HG03342 (cell line): ENCODE measurements around the gene KPTN.
"Not testable (repeated sequence)": the region's sequence is repeated elsewhere in the genome, so short reads cannot be mapped to it uniquely, and the experiment has no call there.

Source experiments
- ATAC-seq: cut with Tn5 transposase; IDR thresholded peaks from one replicate; pipeline ENCODE4 v1.9.1; 2021; ENCODE audit warnings: mild to moderate bottlenecking, moderate library complexity; ENCODE audit not compliant: unreplicated experiment

The KPTN gene

DNA sequence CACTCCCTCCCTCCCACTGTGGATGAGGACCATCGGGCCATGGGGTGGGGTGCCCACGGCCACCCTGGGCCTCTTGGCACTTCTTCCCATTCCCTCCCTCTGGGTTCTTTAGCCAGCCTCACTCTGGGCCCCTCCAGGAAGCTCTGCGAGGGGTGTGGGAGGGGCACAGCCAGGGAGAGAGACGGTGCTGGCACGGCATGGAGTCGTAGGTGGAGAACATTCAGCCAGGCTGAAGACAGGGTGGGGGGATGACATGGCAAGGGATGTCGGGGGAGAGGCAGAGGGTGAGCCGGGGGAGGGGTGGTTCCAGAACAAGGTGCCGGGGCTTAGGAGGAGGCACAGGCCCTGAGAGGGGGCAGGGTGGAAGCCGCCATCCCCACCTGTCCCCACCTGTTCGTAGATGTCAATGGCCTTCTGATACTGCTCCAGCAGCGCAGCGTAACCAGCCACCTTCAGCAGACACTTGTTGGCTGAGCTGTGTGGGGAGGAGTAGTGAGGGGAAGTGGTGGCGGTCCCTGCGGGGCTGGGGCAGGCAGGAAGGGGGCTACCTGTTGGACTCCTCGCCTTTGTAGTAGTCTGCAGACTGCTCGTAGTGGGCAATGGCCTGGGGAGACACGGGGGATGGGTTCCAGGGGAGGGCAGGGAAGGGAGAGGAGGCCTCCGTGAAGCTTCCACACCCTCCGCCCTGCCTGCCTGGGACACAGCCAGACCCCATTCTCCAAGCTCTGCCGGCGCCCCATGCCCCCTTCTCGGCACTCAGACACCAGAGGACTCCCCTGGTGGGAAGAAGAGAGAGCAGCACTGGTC, 8.8 kb upstream of the KPTN start:
- no peak for ATAC-seq

DNA sequence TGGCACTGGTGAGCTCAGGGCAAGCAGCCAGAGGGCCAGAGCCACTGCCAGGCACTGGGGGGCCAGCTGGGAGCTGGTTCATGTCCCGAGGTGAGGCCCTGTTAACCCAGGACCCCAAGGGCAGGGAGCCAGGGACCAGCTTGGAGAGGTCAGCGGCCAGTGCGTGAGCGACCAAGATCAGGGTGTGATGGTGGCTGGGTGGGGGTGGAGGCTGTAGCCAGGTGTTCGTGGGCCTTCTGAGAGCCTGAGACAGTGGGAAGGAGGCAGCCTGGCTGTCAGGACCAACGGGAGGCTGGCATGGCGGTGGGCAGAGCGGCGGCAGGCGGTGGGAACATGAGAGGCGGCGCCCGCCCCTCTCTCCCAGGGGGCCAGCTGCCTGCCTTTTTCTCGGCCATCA, 8.1 kb upstream of the KPTN start:
- no peak for ATAC-seq

DNA sequence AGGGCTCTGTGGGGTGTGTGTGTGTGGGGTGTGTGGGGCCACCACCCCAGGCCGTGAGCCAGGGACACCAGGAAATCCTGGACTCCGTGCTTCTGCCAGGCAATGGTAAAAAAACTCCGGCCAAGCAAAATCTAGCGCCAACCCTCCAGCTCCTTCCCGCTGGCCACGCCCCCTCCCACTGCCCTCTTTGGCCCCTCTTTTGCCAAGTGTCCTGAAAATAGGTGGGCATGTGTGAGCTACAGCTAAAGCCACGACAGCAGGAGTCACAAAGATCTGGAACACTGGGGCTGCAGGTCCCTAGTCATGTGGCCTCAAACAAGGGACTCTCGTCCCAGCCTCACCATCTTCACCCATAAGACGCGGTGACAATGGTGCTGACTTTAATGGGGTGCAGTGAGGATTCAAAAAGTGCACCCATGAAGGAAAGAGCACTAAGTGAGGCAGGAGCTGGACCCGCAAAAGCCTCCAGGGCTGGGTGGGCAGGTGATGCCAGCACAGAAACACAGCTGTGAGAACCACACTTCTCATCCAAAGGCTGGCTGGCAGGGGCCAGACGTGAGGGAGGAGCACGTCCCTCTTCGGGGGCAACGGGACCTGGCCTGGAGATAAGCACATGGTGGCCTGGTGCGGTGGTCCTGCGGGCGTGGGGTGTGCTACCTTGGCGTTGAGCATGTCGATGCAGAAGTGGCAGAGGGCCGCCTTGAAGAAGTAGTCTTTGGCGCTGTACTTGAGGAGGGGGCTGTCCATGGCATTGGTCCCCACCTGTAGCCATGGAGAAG, 7.5 kb upstream of the KPTN start:
- ATAC-seq: no peak

DNA sequence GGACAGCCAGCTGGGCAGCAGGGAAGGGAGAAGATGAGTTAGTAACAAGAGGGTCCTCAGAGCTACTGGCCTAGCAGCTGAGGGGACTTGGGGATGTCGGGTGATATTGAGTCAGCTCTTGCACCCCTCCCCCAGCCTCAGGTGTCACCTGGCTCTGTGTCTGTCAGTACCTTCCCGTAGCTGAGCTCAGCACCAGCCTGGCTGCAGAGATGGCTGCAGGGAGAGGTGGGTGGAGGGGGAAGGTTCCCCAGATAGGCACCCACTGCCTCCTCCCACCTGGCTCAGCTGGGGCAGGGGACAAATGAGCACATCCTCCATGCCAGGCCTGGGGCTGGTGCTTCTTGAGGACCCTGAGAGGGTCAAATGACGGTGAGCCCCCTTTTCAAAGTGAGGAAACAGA, 6.8 kb upstream of the KPTN start:
- no peak for ATAC-seq

DNA sequence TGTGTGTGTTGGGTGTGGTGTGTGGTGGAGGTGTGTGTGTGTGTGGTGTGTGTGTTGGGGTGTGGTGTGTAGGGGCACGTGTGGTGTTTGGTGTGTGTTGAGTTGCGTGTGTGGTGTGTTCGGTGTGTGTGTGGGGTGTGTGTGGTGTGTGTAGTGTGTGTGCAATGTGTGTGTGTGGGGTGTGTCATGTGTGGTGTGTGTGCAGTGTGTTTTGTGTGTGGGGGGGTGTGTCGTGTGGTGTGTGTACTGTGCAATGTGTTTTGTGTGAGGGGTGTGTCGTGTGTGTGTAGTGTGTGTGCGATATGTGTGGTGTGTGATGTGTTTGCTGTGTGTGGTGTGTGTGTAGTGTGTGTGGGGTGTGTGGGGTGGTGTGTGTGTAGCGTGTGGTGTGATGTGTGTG, 6.0 kb upstream of the KPTN start:
- no peak for ATAC-seq

DNA sequence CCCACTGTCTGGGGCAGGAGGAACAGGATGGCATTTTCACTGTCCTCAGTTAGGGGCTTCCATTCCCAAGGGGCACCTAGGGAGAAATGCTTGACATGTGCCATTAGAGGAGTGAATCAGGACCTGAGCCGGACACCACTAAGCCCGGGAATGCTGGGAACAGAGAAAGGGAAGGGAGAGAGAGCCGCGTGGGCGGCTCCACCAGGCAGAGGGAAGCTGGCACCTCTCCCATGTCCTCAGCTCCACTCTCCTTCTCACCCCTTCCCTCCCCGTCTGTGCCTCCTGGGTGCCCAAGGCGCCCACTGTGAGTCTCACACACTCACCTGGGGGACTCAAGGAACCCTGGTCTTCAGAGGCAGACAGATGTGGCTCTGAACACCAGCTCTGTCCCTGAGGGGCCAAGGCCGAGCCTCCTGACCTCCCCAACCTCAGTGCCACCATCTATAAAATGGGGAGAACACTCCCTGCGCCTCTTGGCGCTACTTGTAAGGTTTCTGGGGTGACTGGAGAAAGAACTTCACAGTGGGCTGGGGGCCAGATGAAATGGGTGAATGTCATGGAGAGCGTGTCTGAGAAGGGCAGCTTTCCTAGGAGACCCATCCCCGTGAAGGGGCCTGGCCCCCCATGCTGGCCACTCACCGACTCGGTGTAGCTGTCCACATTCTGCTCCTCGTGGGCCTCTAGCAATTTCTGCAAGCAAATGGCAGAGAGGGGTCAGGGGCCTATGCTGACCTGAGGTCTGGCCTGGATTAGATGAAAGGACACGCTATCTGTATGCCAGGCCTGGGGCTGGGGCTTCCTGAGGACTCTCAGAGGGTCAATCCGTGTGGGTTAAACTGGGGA, 5.3 kb upstream of the KPTN start:
- ATAC-seq: no peak

DNA sequence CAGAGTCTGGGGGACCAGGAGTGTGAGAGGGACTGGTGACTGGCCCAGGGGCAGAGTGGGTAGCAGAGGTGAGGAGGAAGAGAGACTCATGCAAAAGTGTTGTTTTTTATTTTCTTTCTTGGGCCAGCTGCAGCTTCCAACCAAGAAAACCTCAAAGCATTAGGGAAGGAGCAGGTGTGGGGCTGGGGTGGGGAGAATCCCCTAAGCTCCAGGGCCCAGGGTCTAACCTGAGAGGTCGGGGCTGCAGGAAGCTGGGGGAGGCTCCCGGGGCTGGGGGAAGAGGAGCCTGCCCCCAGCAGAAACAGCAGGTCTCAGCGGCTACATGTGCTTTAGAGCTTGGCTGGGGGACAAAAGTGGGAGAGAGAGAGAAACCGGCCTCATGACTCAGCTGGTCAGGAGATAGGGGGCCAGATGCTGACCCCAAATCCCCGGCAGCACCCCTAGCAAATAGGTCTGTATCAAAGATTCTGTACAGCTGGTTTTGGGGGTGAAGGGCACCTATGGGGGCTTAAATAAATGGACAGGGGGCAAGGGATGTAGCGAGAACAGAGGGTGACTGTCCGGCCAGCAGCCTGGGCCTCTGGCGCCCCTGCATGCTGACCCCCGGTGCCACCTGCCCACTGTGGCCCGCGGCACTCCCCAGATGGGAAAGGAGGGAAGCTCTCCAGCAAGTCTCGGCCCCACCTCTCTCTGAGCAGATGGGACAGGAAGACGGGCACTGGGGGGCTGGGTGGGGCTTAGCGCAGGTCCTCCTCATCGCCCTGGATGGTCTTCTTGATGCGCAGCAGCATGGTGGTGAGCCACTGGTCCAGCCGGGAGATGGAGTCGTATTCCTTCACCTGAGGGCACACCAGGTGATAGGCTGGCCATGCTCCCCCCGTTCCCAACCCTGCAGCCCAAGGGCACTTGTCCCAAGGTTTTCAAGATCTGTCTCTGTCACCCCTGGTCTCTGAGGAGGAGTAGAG, 3.8 kb upstream of the KPTN start:
- no peak for ATAC-seq

DNA sequence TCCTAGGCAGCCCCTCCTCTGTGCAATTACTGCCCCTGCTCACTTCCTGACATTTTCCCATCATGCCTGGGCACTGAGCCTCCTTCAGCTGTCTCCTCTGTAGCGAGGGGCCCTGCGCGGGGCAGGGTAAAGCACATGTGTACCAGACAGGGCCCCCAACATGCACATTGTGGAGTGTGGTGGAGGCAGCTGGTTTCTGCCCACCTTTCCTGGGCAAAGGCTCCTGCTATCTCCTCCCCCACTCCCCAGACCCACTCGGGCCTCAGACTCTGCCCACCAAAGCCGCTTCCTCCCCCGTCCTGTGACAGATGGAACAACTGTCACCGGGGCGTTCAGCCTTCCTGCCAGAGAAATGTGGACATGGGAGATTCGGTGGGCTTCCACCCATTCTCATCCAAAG, 2.9 kb upstream of the KPTN start:
- ATAC-seq: no peak

DNA sequence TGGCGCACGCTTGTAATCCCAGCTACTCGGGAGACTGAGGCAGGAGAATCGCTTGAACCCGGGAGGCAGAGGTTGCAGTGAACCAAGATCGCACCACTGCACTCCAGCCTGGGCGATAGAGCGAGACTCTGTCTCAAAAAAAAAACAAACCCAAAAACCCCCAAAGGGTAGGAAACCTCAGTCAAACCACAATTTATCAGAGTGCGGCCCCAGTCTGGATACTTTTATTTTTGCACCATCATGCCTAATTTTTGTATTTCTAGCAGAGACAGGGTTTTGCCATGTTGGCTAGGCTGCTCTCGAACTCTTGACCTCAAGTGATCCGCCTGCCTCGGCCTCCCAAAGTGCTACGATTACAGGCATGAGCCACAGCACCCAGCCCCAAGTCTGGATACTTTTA, 2.2 kb upstream of the KPTN start:
- ATAC-seq: not testable (repeated sequence)

DNA sequence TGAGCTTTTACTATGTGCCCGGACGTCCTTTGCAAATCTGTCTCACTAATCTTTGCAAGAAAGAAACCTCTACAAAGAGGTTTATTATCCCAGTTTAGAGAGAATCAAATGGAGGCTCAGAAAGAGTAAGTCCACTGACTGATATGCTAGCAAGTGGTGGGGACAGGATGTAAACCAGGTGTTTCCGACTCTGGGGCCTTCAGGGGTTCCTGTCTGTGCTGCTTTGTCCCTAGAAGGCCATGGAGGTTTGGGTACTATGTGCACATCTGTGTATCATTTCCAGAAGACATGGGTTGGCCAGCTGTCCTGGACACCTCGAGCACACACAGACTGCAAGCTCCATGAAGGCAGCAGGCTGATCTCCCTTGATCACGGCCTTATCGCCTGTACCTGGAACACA, 1.2 kb upstream of the KPTN start:
- no peak for ATAC-seq

DNA sequence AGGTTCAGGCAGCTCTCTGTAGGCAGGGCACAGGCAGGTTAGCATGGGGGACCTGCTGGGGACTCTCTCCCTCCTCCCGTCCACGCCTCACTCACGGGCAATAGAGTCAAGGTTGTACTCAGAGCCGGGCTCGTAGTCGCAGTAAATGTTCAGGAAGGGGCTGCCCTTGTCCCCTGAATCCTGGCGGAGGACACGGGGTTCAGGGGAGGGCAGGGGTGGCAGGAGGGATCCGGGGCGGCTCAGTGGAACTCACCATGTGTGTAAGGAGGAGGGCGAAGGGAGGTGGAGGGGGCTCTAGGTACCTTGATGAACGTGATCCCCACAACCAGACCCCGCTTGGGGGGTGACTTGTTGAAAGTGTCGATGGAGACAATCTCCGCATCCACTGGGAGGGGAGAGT, 819 bp downstream of the KPTN start:
- no peak for ATAC-seq

DNA sequence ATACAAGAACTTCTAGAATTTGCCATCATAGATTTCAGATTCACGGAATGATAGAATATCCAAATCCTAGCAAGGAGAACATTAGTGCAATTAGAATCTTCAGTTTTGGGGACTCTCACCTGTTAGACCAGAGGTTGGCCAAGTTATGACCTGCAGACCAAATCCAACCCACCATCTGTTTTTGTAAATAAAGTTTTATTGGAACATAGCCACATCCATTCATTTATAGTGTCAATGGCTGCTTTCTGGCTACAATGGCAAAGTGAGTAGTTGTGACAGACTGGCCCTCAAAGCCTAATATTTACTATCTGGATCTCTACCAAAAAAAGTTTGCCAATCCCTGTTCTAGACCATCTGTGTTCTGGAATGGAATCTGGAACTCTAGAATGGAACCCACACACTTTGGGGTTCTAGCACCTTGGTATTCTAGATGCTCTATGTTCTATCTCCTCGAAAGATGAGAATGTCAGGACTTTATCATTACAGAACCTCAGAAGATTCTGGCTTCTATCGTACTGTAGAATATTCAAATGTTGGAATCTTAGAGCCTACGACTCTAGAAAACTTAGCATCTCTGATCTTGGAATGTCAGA, 2.5 kb downstream of the KPTN start:
- no peak for ATAC-seq

DNA sequence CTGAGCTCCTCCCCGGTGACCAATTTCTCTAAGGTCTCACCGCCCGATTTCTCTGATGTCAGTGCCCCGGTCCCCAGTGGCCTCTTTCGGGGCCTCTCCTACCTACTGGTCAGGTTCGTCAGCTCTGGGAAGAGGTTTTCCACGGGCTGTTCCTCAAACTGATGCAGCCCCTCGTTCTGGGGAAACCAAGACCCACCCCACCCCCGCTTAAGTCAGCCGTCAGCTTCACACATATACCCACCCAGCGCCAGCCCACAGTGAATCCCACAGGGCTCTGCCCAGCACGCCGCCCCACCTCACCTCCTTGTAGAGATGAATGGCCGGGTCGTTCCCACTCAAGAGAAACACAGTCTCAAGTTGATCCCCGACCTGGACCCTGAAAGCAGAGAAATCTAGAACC, 3.4 kb downstream of the KPTN start:
- ATAC-seq: no peak

DNA sequence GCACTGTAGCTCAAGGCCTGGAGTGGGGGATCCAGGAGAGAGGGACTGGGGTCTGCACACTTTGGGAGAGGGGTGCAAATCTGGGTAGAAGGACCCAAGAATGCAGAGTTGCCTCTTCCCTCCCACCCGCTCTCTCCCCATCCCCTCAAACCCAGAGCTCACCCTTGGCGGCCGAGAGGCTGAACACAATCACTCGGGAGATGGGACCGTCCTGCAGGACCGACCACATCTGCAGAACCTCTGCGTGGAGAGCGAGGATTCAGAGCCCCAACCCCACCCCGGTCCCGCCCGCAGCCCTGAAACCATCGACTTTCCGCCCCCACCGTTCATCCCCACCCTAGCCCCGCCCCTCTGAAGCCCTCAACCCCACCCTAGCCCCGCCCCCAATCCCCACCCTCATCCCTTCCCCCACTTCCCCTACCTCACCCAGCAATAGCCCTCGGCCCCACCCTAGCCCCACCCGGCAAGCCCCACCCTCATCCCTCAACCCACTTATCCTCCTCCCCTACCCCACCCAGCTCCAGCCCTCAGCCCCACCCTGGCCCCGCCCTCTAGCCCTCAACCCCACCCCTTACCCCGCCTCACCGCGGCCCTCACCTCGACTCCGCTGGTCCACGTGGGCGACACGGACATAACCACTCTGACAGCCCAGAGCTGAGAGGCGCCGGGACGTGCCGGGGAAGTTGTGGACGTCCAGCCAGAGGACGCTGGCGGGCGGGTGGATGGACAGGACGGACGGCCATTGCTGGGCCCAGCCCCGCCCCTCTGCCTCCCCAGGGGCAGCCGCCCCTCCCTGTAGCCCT, 4.1 kb downstream of the KPTN start:
- ATAC-seq: no peak

DNA sequence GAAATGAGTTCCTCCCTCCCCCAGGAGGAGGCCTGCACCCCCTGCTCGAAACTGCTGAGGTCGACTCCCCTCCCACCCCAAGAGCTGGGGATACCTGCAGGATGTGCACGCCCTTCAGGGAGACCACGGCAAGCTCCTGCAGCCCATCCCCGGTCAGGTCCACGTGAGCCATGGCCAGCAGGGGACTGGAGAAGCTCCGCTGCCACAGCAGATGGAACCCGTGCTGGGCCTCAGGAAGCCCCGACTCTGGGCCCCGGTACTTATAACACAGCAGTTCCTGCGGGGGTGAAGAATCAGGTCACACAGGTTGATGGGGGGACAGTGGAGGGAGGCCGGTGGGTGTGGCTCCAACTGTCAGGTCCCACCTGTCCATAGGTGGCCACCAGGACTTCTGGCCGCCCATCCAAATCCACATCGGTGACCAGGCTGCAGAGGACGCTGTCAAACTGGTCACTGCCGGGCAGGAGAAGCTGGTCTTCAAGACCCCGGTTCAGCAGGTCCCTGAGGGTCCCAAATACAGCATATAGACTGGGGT, 7.5 kb downstream of the KPTN start:
- ATAC-seq: no peak

DNA sequence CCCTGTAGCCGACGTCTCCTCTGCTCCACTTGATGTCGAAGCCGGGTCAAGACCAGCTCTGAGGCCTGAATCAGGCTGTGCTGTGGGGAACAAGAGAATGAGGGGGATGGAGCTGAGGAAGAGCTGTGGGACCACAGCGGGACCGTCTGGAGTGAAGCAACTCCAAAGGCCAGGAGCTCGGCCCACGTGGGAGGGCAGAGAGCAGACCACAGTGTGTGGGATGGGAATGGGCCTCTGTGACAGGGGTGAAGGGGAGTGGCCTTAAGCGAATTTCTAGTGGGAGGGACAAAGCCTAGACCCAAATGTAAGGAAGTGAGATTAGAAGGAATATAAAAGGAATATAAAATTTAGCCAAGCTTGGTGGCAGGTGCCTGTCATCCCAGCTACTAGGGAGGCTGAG, 8.6 kb downstream of the KPTN start:
- ATAC-seq: no peak

DNA sequence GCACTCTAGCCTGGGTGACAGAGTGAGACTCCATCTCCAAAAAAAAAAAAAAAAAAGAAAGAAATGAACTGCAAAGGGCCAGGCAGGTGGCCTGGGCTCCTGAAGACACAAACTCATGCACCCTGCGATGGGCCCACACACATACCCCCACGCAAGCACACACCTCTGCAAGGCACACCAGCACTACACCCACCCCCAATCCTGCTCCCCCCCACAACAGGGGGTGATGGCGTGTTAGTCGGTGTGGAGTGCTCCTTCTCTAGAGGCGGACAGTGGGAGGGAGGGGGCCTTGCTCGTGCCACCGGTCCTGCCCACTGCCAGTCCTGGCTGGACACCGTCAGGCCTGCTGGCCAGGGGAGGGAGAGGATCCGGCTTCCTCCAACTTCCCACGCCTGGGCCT, 10.7 kb downstream of the KPTN start:
- ATAC-seq: no peak

DNA sequence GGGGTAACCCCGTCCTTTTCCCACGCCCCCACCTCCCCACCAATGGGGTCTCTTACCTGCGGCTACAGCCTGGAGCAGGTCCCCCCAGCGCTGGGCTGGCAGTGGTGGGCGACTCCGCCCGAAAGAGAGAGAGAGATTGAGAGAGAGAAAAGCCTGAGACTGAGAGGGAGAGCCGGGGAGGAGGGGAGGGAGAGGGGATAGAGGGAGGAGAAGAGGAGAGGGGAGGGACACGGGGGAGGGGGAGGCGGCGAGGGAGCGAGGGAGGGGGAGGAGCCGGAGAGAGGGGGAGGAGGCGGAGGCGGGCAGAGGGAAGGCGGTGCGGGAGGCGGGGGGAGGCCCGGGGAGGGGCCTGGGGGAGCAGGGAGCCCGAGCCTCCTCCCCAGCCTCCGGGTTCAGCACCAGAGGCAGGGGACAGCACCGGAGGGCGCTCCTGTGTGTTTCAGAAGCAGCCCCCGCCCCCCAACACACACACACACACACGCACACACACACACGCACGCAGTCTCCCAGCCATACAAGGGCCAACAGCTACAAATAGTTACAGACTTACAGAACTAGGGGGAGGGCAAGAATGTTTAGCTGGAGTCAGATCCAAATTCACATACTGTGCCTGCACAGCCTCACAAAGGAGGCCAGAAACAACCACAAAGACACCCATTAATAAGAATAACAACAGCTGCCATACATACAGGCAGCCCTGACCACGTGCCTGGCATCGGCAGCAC, 12.1 kb downstream of the KPTN start, which contains the start of gene SLC8A2:
TSS of gene SLC8A2 (minus strand) at position 161 of the 725 bp plus-strand sequence. CDS start 5,490 bp downstream, outside the sequence.
- no peak for ATAC-seq
